NCI-H146 treated with DMSO at 0.1 percent for 48 hours (cell line): ENCODE results near the gene APOA5.
"Not testable (repeated sequence)": the region's sequence is repeated elsewhere in the genome, so short reads cannot be mapped to it uniquely, and the experiment has no call there.

Source experiments
- DNase-seq: peaks from one replicate; lab custom pipeline; 2025; ENCODE audit not compliant: unreplicated experiment; lab: John Stamatoyannopoulos, UW

Gene APOA5

DNA sequence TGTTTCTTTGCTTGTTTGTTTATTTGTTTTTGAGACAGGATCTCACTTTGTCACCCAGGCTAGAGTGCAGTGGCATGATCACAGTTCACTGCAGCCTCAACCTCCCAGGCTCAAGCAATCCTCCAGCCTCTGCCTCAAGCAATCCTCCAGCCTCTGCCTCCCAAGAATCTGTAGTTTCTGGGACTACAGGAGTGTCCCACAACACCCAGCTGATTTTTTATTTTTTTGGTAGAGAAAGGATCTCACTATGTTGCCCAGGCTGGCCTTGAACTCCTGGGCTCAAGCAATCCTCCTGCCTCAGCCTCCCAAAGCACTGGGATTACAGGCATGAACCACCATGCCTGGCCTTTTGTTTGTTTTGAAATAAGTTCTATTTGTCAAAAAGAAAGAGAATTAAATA lies 10.0 kb upstream of the APOA5 start:
- DNase-seq: not testable (repeated sequence)

DNA sequence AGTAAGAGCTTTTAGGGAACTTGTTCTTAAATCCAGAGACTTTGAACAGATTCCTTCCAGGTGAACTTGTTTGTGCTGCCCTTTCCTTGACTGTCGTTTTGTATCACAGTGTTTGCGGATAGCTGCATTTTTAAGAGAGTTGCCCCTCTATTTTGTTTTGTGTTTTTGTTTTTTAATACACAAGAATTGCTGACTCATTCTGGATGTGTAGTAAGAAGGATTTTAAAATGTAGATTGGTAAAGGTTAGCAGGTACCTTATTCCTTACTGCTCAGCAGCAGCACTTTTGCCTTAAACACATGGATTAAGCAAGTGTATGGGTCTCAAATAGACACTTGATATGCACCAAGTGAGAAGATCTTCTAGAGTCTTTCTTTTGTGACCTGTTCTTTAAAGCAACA lies 8.9 kb upstream of the APOA5 start:
- DNase-seq: no peak

DNA sequence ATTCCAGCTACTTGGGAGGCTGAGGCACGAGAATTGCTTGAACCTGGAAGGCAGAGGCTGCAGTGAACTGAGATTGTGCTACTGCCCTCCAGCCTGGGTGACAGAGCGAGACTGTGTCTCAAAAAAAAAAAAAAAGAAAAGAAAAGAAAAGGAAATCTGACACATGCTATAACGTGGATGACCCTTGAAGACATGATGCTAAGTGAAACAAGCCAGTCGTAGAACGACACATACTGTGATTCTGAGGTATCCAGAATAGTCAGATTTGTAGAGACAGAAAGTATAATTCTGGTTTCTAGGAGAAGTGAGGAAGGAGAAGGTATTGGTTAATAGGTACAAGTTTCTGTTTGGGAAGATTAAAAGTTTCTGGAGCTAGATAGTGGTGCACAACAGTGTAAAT lies 6.7 kb upstream of the APOA5 start:
- DNase-seq: no peak

DNA sequence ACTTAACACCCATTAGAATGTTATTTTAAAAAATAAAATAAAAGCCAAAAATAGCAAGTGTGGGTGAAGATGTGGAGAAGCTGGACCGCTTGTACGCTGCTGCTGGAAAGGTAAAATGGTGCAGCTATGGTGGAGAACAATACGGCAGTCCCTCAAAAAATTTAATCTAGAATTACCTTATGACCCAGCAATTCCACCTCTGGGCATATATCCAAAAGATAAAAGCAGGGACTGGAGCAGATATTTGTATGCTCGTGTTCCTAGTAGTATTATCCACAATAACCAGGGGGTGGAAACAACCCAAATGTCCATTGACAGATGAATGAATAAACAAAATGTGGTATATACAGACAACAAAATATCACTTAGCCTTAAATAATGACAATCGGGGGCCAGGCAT lies 6.1 kb upstream of the APOA5 start:
- DNase-seq: no peak

DNA sequence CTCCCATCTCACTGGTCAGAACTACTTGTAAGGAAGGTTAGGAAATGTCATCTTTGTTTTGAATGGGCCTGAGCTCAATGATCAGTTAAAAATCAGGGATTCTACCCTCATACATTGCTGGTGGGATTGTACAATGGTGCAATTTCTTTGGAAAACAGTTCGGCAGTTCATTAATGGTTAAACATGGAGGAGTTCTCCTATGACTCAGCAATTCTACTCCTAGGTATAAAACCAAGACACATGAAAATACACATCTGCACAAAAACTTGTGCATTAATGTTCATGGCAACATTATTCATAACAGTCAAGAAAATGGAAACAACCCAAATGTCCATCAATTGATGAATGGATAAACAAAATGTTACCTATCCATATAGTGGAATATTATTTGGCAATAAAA lies 4.9 kb upstream of the APOA5 start:
- DNase-seq: no peak

DNA sequence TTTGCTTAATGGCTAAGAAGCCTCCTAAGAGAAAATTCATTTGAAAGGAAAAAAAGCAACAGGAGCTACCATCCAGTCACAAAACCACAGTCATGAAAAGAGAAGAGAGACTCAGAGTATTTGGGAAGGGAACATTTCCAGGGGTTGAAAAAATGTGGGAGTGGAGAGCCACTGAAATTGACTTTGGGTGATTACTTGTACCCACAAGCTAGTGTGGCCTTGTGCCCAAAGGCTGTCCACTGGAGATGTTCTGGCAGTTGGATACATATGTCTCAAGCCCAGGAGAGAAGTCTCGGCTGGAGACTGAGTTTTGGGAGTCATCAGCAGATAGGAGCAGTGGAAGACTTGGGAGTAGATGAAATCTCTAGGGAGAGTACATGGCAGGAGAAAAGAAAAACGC lies 3.2 kb upstream of the APOA5 start:
- no peak for DNase-seq

DNA sequence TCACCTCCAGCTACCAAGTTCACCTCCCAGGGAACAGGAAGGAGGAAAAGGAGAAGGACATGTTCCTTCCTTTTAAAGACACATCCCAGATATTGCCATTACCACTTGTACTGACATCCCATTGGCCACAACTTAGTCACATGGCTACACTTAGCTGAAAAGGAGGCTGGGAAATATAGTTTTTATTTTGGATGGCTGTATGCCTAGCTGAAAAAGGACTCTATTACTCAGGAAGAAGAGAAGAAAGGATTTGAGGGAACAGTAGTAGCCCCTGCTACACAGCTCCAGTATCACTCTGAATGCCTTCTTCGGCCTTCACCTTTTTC lies 2.1 kb upstream of the APOA5 start:
- no peak for DNase-seq

DNA sequence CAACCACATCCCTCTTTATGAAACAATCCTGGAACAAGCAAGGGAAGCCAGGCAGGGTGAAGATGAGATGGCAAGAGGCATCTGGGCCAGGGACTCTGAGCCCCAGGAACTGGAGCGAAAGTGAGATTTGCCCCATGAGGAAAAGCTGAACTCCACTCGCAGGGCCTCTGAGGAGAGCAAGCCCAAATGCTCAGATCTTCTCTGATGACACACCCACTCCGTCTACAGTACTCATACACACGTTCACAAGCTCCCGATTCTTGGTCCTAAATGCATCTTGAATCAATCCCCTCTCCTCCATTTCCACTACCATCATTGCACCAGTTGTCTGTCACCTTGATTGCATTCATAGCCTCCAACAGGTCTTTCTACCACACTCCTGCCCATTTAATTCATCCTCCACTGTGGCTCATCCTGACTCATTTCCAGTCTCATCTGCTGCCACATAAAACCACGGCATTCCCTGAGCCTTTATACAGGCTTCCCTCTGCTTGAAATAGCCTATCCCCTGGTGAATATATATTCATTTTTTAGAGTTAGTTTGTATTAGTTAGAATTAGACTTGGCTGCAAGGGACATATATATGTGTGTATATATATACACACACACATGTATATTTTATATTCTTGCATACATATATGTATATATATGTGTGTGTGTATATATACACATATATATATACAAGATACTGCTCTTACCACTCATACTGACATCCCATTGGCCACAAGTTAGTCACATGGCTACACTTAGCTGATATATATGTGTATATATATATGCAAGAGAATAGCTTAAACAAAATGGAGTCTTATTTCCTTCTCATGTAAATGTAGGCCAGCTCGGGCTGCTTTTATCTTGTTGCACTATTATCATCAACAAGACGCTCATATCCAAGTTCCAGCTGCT lies 1.4 kb upstream of the APOA5 start:
- DNase-seq: no peak

DNA sequence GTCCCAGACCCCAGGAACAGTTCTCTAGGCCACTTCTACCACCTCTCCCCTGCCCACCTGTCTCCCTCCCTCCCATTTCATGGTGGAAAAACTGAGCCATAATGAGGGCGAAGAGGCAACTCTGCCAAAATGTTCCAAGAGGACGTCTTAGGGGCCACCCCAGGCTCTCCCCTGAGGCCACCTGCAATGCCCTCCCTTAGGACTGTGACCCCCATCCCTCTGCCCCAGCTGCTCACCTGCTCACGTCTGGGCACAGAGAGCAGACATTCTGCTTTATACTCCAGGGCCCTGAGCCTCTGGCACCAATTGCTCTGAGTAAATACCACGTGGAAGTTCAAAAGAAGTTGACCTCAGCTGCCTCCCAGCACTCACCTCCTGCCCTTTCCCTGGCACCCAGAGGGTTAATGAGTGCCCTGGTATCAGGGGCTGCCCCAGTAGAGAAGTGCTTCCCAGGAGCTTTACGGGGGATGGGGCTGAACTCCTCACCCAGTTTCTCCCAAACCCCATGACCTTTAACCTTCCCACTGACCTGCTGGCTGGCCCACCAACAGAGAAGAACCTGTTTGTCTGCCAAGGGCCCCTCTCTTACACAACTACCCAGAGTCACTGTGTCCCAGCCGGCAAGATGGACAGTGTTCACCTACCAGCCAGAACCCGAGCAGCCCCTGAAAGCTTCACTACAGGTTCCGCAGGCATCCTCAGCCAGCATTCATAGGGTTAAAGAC lies 627 bp upstream of the APOA5 start:
- DNase-seq: no peak

DNA sequence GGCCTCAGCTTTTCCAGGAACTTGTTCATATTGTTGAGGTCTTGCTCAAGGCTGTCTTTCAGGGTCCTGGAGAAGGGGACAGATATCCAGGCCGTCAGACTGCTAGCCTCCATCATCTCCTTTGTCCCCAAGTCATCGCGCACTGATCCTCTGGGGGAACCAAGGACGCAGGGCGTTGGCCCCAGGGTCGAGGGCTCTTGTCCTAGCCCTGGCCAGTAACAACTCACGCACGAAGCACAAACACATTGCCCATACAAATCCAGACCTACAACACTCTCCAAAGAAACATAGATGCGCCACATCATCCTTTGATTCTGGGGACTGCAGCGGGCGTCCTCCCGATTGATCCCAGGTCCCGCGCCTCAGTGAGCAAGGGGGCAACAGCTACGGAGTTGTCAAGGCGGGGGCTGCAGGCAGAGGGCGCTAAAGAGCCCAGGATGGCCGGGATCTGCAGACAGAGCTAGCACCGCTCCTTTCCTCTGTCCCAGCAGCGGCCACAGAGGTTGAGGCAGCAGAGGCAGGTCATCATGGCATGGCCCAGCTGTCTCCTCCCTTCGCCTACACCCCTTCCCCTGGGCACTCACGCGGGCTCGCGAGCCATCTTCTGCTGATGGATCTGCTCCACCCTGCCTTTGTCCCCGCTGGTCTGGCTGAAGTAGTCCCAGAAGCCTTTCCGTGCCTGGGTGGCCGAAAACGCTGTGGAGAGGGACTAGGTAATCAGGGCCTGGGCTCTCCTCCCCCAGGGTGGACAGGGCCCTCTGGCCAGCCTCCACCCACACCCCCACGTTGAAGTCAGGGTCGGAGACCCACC lies 472 bp downstream of the APOA5 start:
- peak; percentile 28 for DNase-seq

DNA sequence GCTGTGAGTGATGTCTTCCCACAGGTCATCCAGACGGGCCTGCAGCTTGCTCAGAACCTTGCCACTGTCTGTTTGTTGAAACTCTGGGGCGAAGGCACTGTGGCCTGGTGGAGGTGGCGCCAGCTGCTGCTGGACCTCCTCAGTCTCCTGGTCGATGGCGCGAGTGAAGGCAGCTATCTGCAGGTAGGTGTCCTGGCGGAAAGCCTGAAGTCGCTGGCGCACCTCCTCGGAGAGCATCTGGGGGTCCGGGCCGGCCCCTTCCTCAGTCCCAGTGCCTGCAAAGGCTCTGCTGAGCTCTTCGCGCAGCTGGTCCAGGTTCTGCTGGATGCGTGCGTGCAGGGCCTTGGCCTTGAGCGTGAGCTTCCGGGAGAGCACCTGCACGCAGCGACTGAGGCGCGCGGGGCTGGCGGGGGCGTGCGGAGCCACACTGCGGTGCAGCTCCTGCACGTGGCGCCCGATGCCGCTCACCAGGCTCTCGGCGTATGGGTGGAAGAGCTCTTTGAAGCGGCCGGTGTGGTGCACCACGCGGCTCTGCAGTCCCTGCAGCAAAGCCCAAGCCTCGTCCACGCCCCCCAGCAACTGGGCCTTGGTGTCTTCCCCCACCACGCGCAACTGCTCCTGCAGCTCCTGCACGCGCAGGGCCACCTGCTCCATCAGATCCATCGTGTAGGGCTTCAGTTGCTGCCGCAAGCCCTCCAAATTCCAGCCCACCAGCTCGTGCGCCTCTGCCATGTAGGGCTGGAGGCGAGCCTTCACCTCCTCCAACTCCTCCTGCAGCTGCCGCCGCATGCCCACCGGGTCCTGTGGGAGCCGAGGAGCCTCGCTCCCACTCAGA lies 1.3 kb downstream of the APOA5 start:
- no peak for DNase-seq

DNA sequence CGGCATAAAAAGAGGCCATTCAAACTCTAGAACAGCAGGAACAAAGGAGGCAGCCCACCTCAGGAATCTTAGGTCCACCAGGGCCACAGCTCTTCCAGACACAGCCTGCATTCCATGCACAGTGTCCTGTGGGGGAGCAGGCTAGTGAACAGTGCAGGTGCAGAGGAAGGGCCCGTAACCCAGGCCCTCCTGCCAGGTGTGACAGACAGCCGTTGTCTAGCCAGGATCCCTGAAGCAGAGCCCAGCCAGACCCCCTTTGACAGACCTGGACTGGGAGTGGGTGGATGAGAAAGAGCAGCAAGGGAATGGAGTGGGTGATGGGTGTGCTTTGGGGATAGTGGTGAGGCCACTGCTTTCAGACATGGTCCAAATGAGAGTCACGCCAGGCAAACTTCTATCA lies 2.7 kb downstream of the APOA5 start:
- no peak for DNase-seq

DNA sequence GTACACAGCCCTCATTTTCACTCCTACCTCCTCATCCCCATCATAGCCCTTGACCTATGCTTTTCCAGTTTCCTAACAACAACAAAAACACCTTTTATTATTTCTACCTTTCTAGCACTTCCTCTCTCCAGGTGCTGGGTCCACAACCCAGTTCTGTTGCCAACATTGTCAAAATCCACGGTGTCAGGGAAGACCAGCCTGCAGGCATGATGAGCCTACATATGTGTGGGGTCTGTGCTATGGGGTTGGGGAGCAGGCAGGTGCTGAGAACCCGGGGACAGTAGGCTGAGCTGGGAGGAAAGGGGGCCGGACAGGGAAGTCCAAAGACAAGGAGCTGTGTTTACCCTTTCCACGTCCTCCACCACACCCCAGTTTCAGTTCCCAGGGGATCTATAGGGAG lies 3.1 kb downstream of the APOA5 start:
- DNase-seq: no peak

DNA sequence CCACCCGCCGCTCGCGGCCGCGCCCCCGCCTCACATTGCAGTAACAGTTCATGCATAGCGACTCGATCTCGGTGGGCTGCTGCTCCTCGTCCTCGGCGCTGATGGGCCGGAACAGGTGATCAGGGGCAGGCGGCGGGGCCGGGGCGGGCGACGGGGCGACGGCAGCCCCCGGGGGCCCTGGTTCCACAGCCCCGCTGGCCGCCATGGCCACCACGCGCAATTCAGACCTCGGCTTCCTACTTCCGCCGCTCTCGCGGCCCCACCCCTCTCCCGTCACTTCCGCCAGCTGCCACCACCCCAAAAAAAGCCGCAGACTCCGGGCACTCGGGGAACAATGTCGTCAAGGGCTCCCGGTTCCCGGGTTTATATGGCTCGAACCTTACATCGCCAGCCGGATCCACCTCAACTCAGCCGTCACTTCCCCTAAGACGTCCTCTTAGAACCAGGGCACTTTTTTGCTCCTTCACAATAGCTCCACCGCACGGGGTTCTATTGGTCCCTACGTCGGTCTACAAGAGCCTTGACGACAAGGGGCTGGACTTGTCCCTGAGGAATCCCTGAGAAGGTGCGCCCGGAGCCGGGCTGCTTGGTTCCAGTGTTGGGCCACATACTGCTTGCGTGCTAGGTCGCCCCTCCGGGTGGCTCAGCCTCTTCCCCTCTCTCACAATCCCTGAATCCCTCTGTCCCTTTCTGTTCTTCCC lies 3.7 kb downstream of the APOA5 start, which contains the start of gene ZPR1:
Gene ZPR1, minus strand, starts transcription at position 238 of the 701 bp plus-strand sequence. Its CDS starts 33 bp downstream, at position 205.
- peak; percentile 49 for DNase-seq

DNA sequence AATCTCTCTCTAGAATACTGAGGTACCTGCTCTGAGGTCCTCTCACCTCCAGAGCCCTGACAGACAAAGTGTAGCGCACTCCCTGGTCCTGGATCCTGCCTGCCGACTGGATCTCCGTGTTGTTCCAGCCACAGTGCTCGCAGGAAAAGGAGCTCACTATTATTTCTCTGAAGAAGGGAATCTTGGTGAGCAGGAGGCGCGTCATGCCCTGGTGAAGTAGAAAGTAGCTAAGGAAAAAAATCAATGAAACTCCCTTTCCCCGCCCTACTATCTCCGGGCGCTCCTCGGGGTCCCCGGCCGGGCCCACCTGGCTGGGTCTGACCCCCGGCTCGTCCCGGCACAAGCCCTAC lies 4.3 kb downstream of the APOA5 start:
- DNase-seq: no peak

DNA sequence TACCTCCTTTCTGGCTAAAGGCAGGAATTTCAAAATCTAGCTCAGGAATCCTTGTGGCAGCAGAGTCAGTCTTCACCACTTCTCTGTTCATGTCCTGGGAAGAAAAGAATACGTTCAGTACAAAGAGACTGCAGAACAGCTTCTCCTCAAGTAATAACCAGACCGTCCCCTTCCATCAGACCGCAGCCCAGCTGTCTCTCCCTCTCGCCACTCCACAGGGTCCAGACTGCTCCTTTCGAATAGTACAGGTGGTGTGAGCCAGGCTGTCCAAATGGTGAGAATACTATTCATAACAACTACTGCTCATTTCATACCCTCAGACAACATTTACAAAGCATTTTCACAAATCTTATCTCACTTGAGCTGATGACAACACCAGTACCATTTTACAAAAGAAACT lies 4.7 kb downstream of the APOA5 start:
- DNase-seq: no peak

DNA sequence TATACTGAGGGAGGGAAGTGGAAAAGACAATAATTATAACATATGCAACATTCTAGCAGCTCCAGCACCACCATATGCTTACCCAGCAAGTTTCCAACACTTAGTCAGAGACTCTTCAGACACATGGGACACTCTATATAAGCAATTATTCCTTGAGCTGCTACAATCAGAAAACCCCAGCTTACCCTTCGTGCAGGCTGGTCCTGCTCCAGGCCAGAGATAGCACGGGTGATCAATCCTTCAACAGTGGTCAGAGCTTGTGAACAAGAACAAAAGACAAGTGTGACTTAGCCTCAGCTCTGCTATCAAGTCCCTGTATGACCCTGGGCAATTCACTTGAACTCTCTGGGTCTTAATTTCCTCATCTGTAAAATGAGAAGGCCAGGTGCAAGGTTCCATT lies 5.4 kb downstream of the APOA5 start:
- no peak for DNase-seq

DNA sequence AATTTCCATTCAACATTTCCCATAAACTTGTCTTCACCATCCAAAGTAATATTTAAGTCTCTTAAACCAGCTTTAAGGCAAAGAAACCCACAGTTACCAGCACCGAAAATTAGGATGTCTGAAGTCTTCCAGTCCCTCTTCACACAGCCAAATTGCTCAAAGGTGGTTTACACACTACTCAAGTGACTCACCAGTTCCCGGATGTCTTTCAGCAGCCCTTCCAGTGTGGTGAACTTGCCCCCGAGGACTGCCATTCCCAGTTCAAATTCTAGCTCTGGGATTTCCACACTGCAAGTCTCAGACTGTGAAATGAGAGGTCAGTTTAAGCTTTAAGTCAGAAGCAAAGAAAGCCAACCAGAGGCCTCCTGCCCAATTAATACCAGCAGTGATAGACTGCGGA lies 9.0 kb downstream of the APOA5 start:
- no peak for DNase-seq

DNA sequence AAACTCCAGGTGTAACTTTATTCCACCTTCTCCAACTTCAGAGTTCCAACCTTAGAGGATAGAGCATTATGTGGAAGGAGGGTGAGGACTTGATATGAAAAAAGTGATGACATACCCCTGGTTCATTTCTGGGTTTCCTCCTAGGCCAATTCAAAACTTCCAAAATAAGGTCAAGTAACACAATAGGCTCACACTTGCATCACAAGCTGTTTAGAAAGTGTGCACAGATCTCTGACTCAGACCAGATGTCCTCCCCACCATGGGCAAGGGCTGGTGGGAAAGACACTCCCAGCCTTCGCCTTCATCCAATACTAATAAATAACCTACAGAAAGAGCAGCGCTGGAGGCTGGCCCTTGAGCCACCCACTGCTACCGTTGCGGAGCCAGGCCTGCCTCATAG lies 13.1 kb downstream of the APOA5 start:
- no peak for DNase-seq

DNA sequence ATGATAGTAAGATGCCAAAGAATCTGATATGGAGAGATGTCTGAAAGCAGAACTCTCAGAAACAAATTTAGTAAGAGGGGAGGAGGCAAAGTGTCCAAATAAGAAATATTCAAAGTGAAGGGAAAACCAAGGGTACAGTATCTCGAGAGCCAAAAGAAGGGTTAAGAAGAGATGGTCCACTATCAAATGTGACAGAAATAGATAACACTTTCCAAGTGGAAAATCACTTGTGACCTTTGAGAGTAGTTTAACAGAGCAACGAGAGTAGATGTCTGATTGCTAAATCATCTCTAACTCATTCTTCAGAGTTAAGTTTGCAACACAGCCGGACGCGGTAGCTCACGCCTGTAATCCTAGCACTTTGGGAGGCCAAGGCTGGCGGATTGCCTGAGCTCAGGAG lies 14.6 kb downstream of the APOA5 start:
- no peak for DNase-seq
